Urinary bladder (tissue), 4 donors: ENCODE results near the gene INPP4A. TPM values are rescaled to one million over a fixed set of nuclear protein-coding genes. Genes with fewer than 3 reads are reported as not detected.

Experiments
- DNase-seq: peaks from one replicate; pipeline ENCODE4 v3.0.0-alpha.2; 2015; ENCODE audit errors: extremely low spot score
- H3K27ac ChIP-seq: one replicate; pipeline ENCODE4 v1.5.1; 2013; ENCODE audit warnings: low read depth, mild to moderate bottlenecking, moderate library complexity
- H3K36me3 ChIP-seq: one replicate; pipeline ENCODE4 v1.6.1; 2013; ENCODE audit warnings: mild to moderate bottlenecking, moderate library complexity; ENCODE audit not compliant: insufficient read depth
- H3K4me1 ChIP-seq: one replicate; pipeline ENCODE4 v1.6.1; 2013; ENCODE audit warnings: mild to moderate bottlenecking, moderate library complexity; ENCODE audit not compliant: insufficient read depth
- H3K4me3 ChIP-seq: one replicate; pipeline ENCODE4 v1.5.1; 2013; ENCODE audit warnings: low read depth, low read length
- WGBS: extraction: QIAGEN DNeasy Blood & Tissue Kit; methylation state at CpG from one replicate; pipeline ENCODE4 v1.1.7; 2013; 5-methylcytosine and 5-hydroxymethylcytosine counted together
- polyA plus RNA-seq: library from polyadenylated mRNA; stranded (reverse); fragments of 200-250 nt; gene quantifications from one replicate; pipeline ENCODE4 v1.2.3, GENCODE V29; 2013
- total RNA-seq: library from RNA; depleted of rRNA; stranded (reverse); fragments of >200 nt; gene quantifications from one replicate; pipeline ENCODE4 v1.2.3, GENCODE V29; 2014
- donor health status: healthy with polysubstance abuse.
- donor health status: healthy.

INPP4A gene
- total and polyA plus RNA-seq, 2 donors = 19.2 to 32.6 TPM

- Histone ChIP-seq H3K4me3 (no peak overlapping the region), H3K27ac (no peak overlapping the region), H3K36me3 (peaks cover 4% of the 10 kb centered on the region), H3K4me1 (no peaks in the 10 kb centered on the region)
- WGBS = 87% methylated on average over 1 of the region's 1 CpG
- no peak for DNase-seq
These were observed 154.2 kb downstream of the INPP4A start for GRCh38 chr2:98598781-98599428.

DNA sequence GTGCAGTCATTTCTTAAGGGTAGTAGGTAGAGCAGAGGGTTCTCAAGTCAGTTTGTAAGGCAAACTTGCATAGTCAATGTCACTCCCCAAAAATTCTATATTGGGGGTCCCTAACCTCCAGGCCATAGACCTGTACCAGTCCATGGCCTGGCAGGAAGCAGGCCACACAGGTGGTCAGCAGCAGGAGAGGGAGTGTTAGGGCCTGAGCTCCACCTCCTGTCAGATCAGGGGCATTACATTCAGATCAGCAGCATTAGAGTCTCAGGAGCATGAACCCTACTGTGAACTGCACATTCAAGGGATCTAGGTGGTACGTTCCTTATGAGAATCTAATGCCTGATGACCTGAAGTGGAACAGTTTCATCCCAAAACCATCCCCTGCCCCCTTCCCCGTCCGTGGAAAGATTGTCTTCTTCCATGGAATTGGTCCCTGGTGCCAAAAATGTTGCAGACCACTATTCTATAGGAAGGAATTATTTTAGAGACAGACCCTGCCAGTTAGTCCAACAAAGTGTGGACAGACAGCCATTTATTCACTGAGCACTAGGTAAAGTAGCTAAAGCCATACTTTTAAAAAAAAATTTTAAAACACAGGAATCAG, 157.0 kb downstream of the INPP4A start:
- H3K4me3 ChIP-seq = no peak overlapping the region
- no peak overlapping the region for H3K27ac ChIP-seq
- DNase-seq = no peak
- peaks cover 3% of the 10 kb centered on the region for H3K36me3 ChIP-seq
- no peaks in the 10 kb centered on the region for H3K4me1 ChIP-seq
- 73% methylated on average over 3 of the region's 3 CpGs for WGBS

- Histone ChIP-seq H3K4me1 (no peaks in the 10 kb centered on the region), H3K4me3 (no peak overlapping the region), H3K36me3 (peaks cover 3% of the 10 kb centered on the region), H3K27ac (no peak overlapping the region)
- 78% methylated on average over 2 of the region's 2 CpGs for WGBS
- DNase-seq = no peak
These were observed 159.9 kb downstream of the INPP4A start for GRCh38 chr2:98604547-98604946.

DNA sequence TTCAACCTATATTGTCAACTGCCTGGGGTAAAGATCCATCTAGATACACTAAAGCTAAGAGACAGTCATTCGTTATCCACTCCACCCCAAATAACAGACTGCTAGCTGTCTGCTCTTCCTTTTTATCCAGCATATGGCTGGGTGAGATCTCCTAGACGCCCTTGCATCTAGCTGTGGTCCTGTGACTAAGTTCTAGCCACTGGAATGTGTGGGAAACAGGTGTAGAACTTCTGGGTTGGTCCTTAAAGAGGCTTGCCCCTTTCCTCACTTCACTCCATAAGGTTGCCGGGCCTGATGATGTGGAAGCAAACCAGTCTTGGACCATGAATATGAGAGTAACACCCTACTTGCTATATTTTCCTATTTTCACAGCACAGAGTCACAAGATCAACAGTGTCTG, 160.4 kb downstream of the INPP4A start:
- peaks cover 3% of the 10 kb centered on the region for H3K36me3 ChIP-seq
- no peak for DNase-seq
- H3K4me1 ChIP-seq = no peaks in the 10 kb centered on the region
- no peak overlapping the region for H3K4me3 ChIP-seq
- no peak overlapping the region for H3K27ac ChIP-seq
- 80% methylated on average over 3 of the region's 3 CpGs for WGBS

DNA sequence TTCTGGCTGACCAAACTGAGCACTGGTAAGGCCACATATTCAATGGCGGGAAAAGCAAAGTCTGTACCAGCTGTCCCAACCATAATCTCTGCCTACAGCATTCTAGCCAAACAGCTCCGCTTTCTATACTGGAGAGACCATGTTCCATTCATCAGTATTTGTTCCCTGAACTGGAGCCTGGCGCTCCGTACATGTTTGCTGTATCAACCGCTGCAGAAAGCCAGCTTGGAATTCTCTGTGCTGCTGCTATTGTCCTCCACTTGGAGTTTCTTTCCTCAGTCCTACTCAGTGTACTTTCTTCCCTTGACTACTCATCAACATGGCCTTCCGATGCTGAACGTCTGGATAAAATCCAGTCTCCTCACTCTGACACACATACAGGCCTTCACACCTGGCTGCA, 161.8 kb downstream of the INPP4A start:
- no peaks in the 10 kb centered on the region for H3K4me1 ChIP-seq
- no peak for DNase-seq
- peaks cover 3% of the 10 kb centered on the region for H3K36me3 ChIP-seq
- no peak overlapping the region for H3K27ac ChIP-seq
- WGBS = 86% methylated on average over 7 of the region's 7 CpGs
- H3K4me3 ChIP-seq = no peak overlapping the region

DNA sequence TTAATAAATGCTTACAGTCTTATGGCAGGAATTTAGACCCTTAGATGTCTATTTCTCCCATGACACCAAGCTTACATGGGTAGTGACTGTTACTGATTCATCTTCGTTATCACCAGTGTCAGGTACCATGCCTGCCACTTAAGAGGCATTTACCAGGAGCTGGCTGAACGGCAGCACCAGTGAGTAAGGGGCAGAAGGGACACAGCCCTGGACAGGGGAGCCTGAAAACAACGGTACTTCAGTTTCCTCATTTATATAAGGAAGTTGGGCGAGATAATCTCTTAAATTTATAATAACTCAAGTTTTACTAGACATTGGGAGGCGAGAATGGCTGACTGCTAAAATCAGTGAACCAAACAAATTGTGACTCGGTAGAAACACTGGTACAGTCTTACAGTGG, 162.4 kb downstream of the INPP4A start:
- no peak for DNase-seq
- 52% methylated on average over 6 of the region's 6 CpGs for WGBS
- Histone ChIP-seq H3K4me1 (no peaks in the 10 kb centered on the region), H3K36me3 (peaks cover 3% of the 10 kb centered on the region), H3K27ac (no peak overlapping the region), H3K4me3 (peak overlapping the region; percentile 94)

DNA sequence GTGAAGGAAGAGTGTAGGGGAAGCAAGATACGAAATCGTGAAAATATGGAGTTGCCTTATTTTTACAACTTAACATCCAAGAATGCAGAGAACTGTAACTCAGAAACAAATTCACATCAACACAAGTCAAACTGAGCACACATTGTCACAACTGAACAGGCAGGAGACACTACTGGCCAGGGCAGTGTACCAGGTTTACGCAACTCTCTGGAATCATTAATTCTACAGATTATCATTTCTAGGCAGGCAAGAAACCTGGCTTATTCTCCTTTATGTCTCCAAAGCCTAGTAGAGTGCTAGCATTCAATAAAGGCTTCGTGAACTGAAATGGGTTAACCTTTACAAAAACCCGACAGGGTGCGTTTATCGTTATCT, 163.1 kb downstream of the INPP4A start:
- no peaks in the 10 kb centered on the region for H3K4me1 ChIP-seq

DNA sequence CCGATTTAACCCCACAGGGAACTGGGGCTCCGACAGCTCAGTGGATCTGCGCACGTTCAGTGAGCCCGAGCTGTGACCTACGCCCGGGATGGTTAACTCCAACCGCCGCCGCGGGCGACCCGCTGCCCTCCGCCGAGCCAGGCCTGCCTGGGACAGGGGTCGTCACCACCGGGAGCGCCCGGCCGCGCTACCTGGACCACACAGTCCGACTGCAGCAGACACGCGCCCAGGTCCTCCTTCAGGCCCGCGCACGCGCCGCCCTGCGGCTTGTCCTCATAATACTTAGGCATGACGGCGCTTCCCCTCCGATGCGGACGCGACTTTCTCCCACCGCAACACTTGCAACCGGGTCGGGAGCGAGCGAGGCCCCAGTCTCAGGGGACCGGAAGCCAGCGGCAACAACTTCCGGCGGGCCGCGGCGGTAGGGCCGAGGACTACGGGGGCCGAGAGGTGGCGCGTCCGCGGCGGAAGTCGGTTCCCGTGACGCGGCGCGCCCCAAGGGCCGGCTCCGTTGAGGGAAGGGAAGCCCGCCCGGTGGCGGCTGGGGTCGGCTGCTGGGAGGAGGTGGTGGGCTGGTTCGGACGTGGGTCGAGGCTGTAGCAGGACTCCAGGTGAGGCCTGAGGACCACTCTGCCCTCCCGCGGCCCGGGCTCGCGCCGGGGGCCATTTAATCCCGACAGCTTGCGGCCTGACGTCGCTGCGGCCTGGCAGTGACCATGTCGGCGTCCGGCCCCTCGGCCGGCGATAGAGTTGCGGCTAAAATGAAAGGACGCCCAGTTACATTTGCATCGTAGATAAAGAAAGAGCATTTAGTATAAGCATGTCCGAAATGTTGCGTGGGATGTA, 163.7 kb downstream of the INPP4A start, which contains the start of the genes COA5 and UNC50:
Gene COA5 (minus strand): TSS at position 397 of the 846 bp plus-strand sequence. CDS start 107 bp downstream, at position 290.
Gene UNC50 (plus strand): TSS at position 474 of the 846 bp plus-strand sequence. CDS start 1,171 bp downstream, outside the sequence.
- Histone ChIP-seq H3K36me3 (no peaks in the 10 kb centered on the region), H3K4me3 (peak within 1 kb of the TSS; percentile 94), H3K4me1 (no peaks in the 10 kb centered on the region), H3K27ac (peak within 1 kb of the TSS; percentile 93)
- DNase-seq = peak; percentile 74
- WGBS = under 1% methylated on average over 93 of the region's 93 CpGs

More for the DNA sequence above, 163.1 kb downstream of the INPP4A start:
- Histone ChIP-seq H3K36me3 (peaks cover 2% of the 10 kb centered on the region), H3K4me3 (peak overlapping the region; percentile 94), H3K27ac (no peak overlapping the region)
- no peak for DNase-seq
- WGBS = 7% methylated on average over 7 of the region's 7 CpGs

DNA sequence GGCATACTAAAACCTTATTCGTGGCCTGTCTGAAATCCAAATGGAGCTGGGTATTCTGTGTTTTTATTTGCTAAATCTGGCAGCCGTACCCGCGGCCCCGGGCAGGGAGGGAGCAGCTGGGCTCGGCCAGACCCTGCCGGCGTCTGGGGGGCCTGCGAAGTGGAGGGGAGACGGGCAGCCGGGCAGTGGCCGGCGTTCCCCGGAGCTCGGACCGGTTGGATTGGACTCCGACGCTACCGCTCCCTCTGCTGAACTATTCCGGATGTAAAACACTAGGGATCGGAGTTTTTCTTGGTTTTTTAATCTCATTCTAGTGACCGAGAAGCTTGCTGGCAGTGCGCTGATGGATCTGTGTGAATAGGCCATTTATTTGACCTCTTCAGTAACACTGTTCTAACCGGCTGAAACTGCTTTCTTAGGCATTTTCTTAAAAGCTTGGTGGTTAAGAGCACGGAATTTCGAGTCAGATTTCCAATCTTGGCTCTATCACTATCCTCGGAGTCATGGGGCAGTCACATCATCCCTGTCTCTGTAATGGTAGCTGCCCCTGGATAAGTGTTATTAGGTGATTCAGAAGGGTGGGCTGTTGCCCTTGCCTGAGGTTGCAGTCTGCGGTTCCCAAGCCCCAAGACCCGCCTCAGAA, 164.4 kb downstream of the INPP4A start:
- H3K36me3 ChIP-seq = no peaks in the 10 kb centered on the region
- WGBS = 2% methylated on average over 29 of the region's 29 CpGs
- H3K4me1 ChIP-seq = no peaks in the 10 kb centered on the region
- peak overlapping the region; percentile 93 for H3K27ac ChIP-seq
- no peak for DNase-seq
- H3K4me3 ChIP-seq = peak overlapping the region; percentile 94

DNA sequence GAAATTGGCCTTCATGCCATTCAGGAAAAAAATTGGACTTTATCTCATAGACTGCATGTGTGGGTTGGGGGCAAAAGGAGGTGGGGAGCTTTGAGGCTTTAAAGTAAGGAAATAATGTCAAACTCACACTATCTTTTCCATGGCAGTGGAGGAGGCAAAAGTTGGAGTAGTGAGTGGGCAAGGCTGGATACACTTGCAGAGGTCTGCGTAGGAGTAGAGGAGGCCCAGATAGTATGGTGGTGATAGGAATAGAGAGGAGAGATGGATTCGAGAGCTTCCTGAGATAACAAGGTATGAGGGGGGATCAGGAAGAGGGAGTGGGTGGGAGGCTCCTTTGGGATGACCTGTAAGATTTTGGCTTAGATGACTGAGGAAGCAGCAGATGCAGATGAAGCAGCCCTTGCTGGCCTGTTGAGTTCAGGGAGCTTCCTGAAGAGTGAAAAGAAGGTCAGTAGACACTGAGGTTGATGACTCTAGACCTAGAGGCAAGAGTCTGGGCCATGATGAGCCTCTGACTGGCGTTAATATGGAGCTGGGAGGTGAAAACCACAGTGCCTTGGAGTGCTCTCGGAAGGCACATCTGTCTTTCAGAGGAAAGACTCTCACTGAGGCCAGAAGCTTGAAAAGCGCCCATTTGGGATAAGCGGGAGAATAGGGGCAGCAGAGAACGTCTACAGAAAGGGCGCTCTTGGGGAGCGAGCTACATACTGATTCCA, 169.5 kb downstream of the INPP4A start:
- H3K4me3 ChIP-seq = no peak overlapping the region
- no peak overlapping the region for H3K27ac ChIP-seq
- no peaks in the 10 kb centered on the region for H3K4me1 ChIP-seq
- DNase-seq = no peak
- 94% methylated on average over 9 of the region's 9 CpGs for WGBS
- H3K36me3 ChIP-seq = peaks cover 3% of the 10 kb centered on the region

- DNase-seq = no peak
- no peaks in the 10 kb centered on the region for H3K4me1 ChIP-seq
- H3K4me3 ChIP-seq = no peak overlapping the region
- no peak overlapping the region for H3K27ac ChIP-seq
- H3K36me3 ChIP-seq = peaks cover 6% of the 10 kb centered on the region
- WGBS = 80% methylated on average over 5 of the region's 5 CpGs
These were observed 170.8 kb downstream of the INPP4A start for GRCh38 chr2:98615481-98615880.

DNA sequence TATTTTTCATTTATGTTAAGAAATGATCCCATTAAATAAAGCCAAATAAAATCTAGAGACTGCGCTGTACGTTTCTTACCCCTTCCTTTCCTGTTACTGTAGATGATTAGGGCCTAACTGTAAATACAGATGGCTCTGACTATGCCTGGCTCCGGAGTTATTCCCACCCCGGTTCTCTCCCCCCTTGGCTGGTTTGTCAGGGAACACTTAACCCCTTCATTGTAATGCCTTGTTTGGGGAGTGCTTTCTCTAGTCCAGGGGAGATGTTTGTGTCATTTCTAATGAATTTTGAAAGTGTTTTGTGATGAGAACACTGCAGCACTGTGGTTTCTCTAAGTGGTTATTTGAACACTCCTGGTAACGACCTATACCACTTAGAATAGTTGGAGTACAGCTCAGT, 172.5 kb downstream of the INPP4A start:
- no peak overlapping the region for H3K4me3 ChIP-seq
- WGBS = 52% methylated on average over 5 of the region's 5 CpGs
- peaks cover 6% of the 10 kb centered on the region for H3K36me3 ChIP-seq
- no peak for DNase-seq
- H3K27ac ChIP-seq = no peak overlapping the region
- H3K4me1 ChIP-seq = no peaks in the 10 kb centered on the region

- Histone ChIP-seq H3K36me3 (peaks cover 4% of the 10 kb centered on the region), H3K27ac (no peak overlapping the region), H3K4me1 (no peaks in the 10 kb centered on the region), H3K4me3 (no peak overlapping the region)
- no peak for DNase-seq
- 74% methylated on average over 5 of the region's 5 CpGs for WGBS
These were observed 179.0 kb downstream of the INPP4A start for GRCh38 chr2:98623657-98624056.
